Naive thymus-derived CD4-positive, alpha-beta T cell (primary cell): ENCODE measurements around the gene CENPM. TPM values are rescaled to one million over a fixed set of nuclear protein-coding genes. Genes with fewer than 3 reads are reported as not detected.

ENCODE experiments used
- ATAC-seq: fragments of 150-1000 bp; cut with Tn5 transposase; 2 replicates; pipeline ENCODE4 v1.10.0; 2021; ENCODE audit warnings: mild to moderate bottlenecking, moderate library complexity
- CTCF ChIA-PET: fragments of 350-600 bp; sonication (Branson Sonifier 250); formaldehyde crosslinking; loops from one replicate; lab custom pipeline; 2021; ENCODE audit warnings: antibody characterized with exemption; lab: Charles Lee
- POLR2A ChIA-PET: fragments of 350-600 bp; sonication (Branson Sonifier 250); formaldehyde crosslinking; loops from one replicate; lab custom pipeline; 2021; ENCODE audit warnings: antibody characterized with exemption, inconsistent platforms; lab: Charles Lee
- DNase-seq, 9 donors: peaks; one replicate each; pipeline versions ENCODE4 v3.0.0 to v3.0.0-alpha.2; 2020 to 2022; ENCODE audit warnings: mixed read lengths in 1 of 9
- H3K27ac ChIP-seq: one replicate; pipeline ENCODE4 v1.7.0; 2013; ENCODE audit warnings: mild to moderate bottlenecking, low read depth, low read length, moderate library complexity
- H3K27me3 ChIP-seq, 2 donors: one replicate each; pipeline ENCODE4 v1.7.0; 2013; ENCODE audit warnings: low read length in 2 of 2, mild to moderate bottlenecking in 2 of 2, moderate library complexity in 2 of 2; ENCODE audit not compliant: control insufficient read depth in 2 of 2, insufficient read depth in 2 of 2
- H3K36me3 ChIP-seq, 3 experiments: 1 replicate in 2 of 3; 2 replicates in 1 of 3; pipeline ENCODE4 v1.7.0; 2013; ENCODE audit warnings: low read length in 3 of 3, mild to moderate bottlenecking in 3 of 3, moderate library complexity in 1 of 3; ENCODE audit not compliant: insufficient read depth in 3 of 3, control insufficient read depth in 2 of 3
- H3K4me1 ChIP-seq, 2 donors: one replicate each; pipeline ENCODE4 v1.7.0; 2013; ENCODE audit warnings: low read length in 2 of 2, mild to moderate bottlenecking in 2 of 2, moderate library complexity in 1 of 2; ENCODE audit not compliant: control insufficient read depth in 2 of 2, insufficient read depth in 2 of 2
- H3K4me3 ChIP-seq: 2 replicates; pipeline ENCODE4 v1.7.0; 2013; ENCODE audit warnings: mild to moderate bottlenecking, low read length
- H3K9me3 ChIP-seq, 3 experiments: 1 replicate in 2 of 3; 2 replicates in 1 of 3; pipeline ENCODE4 v1.7.0; 2013; ENCODE audit warnings: low read length in 3 of 3; ENCODE audit not compliant: control insufficient read depth in 2 of 3
- H3K27ac Mint-ChIP-seq, 9 donors: one replicate each; pipeline ENCODE4 v1.8.0; 2020 to 2022; ENCODE audit warnings: mixed read lengths in 9 of 9, mild to moderate bottlenecking in 8 of 9, moderate library complexity in 5 of 9, inconsistent platforms in 2 of 9
- H3K27me3 Mint-ChIP-seq, 5 donors: one replicate each; pipeline ENCODE4 v1.8.0; 2021 to 2022; ENCODE audit warnings: mixed read lengths in 5 of 5, mild to moderate bottlenecking in 1 of 5
- H3K36me3 Mint-ChIP-seq, 5 donors: one replicate each; pipeline ENCODE4 v1.8.0; 2020 to 2022; ENCODE audit warnings: mixed read lengths in 5 of 5, mild to moderate bottlenecking in 3 of 5, inconsistent platforms in 1 of 5
- H3K4me1 Mint-ChIP-seq, 7 donors: one replicate each; pipeline ENCODE4 v1.8.0; 2020 to 2022; ENCODE audit warnings: mixed read lengths in 7 of 7, mild to moderate bottlenecking in 3 of 7, inconsistent platforms in 1 of 7
- H3K4me3 Mint-ChIP-seq, 10 donors: one replicate each; pipeline ENCODE4 v1.8.0; 2020 to 2022; ENCODE audit warnings: mild to moderate bottlenecking in 10 of 10, mixed read lengths in 10 of 10, moderate library complexity in 6 of 10, inconsistent platforms in 2 of 10
- H3K9me3 Mint-ChIP-seq, 11 donors: one replicate each; pipeline ENCODE4 v1.8.0; 2020 to 2022; ENCODE audit warnings: mixed read lengths in 11 of 11, mild to moderate bottlenecking in 4 of 11, inconsistent platforms in 1 of 11, moderate library complexity in 1 of 11
- intact Hi-C, 2 donors: fragments of 100-400 bp; cut with micrococcal nuclease; formaldehyde crosslinking; loops; one replicate each; pipeline ENCODE4 v1.15.1; 2023
- polyA plus RNA-seq, 2 donors: library from polyadenylated mRNA; unstranded; fragments of 300-500 nt; fragmentation: Illumina TruSeq; gene quantifications; one replicate each; pipeline ENCODE4 v1.2.3, GENCODE V29; 2021
- total RNA-seq, 6 experiments: library from RNA in 5 of 6; stranded (reverse) in 5 of 6; gene quantifications; 1 replicate in 5 of 6; 2 replicates in 1 of 6; pipeline ENCODE4 v1.2.3 and lab custom pipeline; 2021 to 2026

CENPM gene
- total and polyA plus RNA-seq, 7 experiments from 2014 or later: 2.3 to 51.1 (median 8.1) TPM

DNA sequence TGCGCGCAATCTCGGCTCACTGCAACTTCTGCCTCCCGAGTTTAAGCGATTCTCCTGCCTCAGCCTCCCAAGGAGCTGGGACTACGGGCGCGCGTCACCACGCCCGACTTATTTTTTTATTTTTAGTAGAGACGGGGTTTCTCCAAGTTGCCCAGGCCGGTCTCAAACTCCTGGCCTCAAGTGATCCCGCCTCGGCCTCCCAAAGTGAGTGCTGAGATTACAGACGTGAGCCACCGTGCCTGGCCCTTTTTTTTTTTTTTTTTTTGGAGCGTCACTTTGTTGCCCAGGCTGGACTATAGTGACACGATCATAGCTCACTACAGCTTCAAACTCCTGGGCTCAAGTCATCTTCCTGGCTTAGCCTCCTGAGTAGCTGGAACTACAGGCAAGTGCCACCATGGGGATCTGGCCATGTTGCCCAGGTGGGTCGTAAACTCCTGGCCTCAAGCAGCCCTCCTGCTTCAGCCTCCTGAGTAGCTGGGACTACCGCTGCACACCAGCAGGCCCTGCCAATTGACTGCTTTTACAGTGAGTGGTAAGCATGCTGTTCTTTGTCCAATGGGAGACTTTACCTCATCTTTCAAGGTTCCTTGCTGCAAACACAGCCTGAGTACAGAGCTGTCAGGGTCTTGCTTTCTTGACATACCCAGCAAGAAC, 600 bp upstream of the CENPM start:
- H3K27ac ChIP-seq: peak overlapping the region; percentile 37

DNA sequence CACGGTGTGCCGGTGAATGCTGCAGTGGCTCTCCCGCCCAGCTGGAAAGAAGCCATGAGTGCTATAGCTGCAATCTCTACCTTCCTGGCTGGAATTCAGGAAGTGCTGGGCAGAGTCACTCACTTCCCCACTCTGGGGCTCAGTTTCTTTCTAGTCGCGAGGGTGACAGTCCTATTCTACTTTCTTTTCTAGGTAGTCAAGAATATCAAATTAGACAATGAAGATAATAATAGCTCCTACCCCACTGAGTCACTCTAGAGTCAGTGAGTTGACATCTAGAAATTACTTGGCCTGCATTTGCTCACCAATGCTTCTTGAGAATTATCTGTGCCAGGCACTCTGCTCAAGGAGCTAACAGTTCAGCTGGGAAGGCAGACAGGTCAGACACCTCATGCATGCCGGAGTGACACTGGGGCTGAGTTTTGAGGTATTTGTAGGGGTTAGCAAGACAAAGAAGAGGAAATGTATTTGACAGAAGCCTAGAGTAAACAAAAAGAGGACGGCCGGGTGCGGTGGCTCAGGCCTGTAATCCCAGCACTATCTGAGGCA, 3.2 kb downstream of the CENPM start:
- Histone ChIP-seq H3K36me3 (no peaks in the 10 kb centered on the region), H3K4me1 (peaks cover 27 to 32% of the 10 kb centered on the region in 2 donors), H3K4me3 (no peak overlapping the region), H3K27ac (no peak overlapping the region), H3K9me3 (no peaks in the 10 kb centered on the region), H3K27me3 (no peaks in the 10 kb centered on the region)
- Mint-ChIP-seq H3K27me3 (peaks cover 0 to 2% (median 0%) of the 10 kb centered on the region in 5 donors), H3K36me3 (peaks cover 0 to 26% (median 0%) of the 10 kb centered on the region in 5 donors), H3K9me3 (peaks cover 0 to 9% (median 0%) of the 10 kb centered on the region in 11 donors), H3K4me3 (peak overlapping the region in 4 of 10 donors; percentile 26 to 71 (median 51)), H3K4me1 (peaks cover 27 to 71% (median 36%) of the 10 kb centered on the region in 7 donors), H3K27ac (peak overlapping the region in 3 of 9 donors; percentile 4 to 89 (median 76))
- ChIA-PET POLR2A (interaction anchor here (2.2 kb wide), 1 partner anchor 112 kb away, joined by 9 read pairs; the partner anchor contains the start of gene SREBF2), CTCF (interaction anchor here (0.6 to 2.6 kb wide), 5 partner anchors 110 to 673 kb away, joined by 3 to 14 read pairs (median 4); partner anchors contain the start of gene MEI1)
- intact Hi-C loops: loop anchor here in 1 of 2 donors (10.0 kb wide), 2 partner anchors 499 to 849 kb away; partner anchors contain the start of genes EP300 and TOB2
- no peak for DNase-seq
- no peak for ATAC-seq

More for the DNA sequence above, 600 bp upstream of the CENPM start:
- DNase-seq (no peak), ATAC-seq (no peak)
- Mint-ChIP-seq H3K36me3 (peaks cover 0 to 12% (median 0%) of the 10 kb centered on the region in 5 donors), H3K9me3 (no peaks in the 10 kb centered on the region), H3K4me1 (peaks cover 0 to 39% (median 10%) of the 10 kb centered on the region in 7 donors), H3K27me3 (no peaks in the 10 kb centered on the region), H3K27ac (peak overlapping the region in 5 of 9 donors; percentile 63 to 93 (median 74)), H3K4me3 (peak overlapping the region; percentile 83 to 93 (median 91))
- Histone ChIP-seq H3K4me1 (peaks cover 3 to 13% of the 10 kb centered on the region in 2 donors), H3K9me3 (no peaks in the 10 kb centered on the region), H3K27me3 (no peaks in the 10 kb centered on the region), H3K36me3 (no peaks in the 10 kb centered on the region), H3K4me3 (peak overlapping the region; percentile 82)
- intact Hi-C loops: loop anchor here (2.0 to 10.0 kb wide), 5 partner anchors 51 to 853 kb away; partner anchors contain the start of genes EP300 (in 1 of the 2), SMDT1 (in 1 of the 2), TOB2 (in 1 of the 2) and WBP2NL (in 1 of the 2)
- ChIA-PET POLR2A (interaction anchor here (0.6 to 2.1 kb wide), 10 partner anchors 21 to 729 kb away, joined by 3 to 14 read pairs (median 4); partner anchors contain the start of genes SNU13, SREBF2, TNFRSF13C and WBP2NL), CTCF (interaction anchor here (0.7 to 1.8 kb wide), 4 partner anchors 201 to 282 kb away, joined by 3 to 10 read pairs (median 4); no protein-coding TSS in a partner anchor)

DNA sequence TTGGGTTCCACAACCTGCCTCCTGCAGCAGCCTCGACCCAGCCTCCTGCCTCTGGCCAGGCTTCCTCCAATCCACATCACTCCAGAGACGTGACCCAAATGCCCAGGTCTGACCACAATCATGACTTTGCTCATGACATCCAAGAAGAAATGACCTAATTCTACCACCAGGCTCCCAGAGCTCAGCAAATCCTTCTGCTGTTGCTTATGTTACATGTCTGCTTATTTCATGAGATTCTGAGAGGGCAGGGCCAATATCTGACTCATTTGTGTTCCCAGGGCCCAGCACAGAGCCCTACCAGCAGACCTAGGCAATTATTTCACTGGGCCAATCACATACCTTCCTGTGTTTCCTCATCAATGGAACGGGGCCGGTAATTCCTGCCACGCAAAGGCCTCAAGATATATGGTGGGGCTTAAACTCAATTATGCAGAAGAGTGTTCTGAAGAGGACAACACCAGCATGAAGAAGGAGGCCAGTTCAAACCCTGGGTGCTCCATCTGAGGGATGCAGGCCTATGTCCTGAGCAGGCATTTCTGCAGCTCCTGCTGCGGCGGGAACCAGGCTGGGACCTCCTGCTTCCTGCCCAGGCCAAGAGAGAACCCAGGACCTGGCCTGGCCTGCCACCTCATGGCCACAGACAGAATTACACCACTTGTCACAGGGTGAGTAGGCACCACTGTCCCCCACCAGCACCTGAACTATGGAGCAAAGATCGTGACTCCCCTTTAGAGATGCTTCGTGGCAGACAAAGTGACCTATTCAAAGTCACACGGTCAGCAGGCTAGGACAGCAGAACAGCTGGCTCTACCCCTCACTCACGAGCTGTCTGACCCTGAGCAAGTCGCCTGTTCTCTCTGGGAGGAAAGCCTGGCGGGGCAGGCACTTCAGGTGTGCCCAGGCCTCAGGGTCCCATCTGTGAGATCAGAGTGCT, 5.9 kb downstream of the CENPM start:
- Mint-ChIP-seq H3K4me3 (peak overlapping the region; percentile 57 to 91 (median 82)), H3K9me3 (peaks cover 0 to 9% (median 0%) of the 10 kb centered on the region in 11 donors), H3K27me3 (peaks cover 0 to 2% (median 0%) of the 10 kb centered on the region in 5 donors), H3K36me3 (peaks cover 0 to 26% (median 0%) of the 10 kb centered on the region in 5 donors), H3K27ac (peak overlapping the region; percentile 96 to 100 (median 100)), H3K4me1 (peaks cover 25 to 55% (median 31%) of the 10 kb centered on the region in 7 donors)
- peak; percentile 74 for ATAC-seq
- no peaks in the 10 kb centered on the region for H3K27me3 ChIP-seq
- H3K4me3 ChIP-seq: peak overlapping the region; percentile 16
- H3K9me3 ChIP-seq: no peaks in the 10 kb centered on the region
- H3K36me3 ChIP-seq: no peaks in the 10 kb centered on the region
- intact Hi-C loops: loop anchor here (1.0 to 10.0 kb wide), 17 partner anchors 14 to 846 kb away; partner anchors contain the start of genes SNU13 (in 2 of the 2), SREBF2 (in 2 of the 2), TNFRSF13C (in 2 of the 2) and CCDC134 (in 1 of the 2)
- peaks cover 20 to 31% of the 10 kb centered on the region in 2 donors for H3K4me1 ChIP-seq
- peak overlapping the region; percentile 92 for H3K27ac ChIP-seq
- ChIA-PET POLR2A (interaction anchor here (0.6 to 3.8 kb wide), 26 partner anchors 13 to 496 kb away, joined by 3 to 61 read pairs (median 5); partner anchors contain the start of genes CCDC134, MEI1, SHISA8 and SMDT1), CTCF (interaction anchor here (0.5 to 3.6 kb wide), 34 partner anchors 15 to 323 kb away, joined by 3 to 52 read pairs (median 4); partner anchors contain the start of genes CCDC134, MEI1, SNU13 and SREBF2)
- DNase-seq: peak; percentile 72 to 89 (median 85)

DNA sequence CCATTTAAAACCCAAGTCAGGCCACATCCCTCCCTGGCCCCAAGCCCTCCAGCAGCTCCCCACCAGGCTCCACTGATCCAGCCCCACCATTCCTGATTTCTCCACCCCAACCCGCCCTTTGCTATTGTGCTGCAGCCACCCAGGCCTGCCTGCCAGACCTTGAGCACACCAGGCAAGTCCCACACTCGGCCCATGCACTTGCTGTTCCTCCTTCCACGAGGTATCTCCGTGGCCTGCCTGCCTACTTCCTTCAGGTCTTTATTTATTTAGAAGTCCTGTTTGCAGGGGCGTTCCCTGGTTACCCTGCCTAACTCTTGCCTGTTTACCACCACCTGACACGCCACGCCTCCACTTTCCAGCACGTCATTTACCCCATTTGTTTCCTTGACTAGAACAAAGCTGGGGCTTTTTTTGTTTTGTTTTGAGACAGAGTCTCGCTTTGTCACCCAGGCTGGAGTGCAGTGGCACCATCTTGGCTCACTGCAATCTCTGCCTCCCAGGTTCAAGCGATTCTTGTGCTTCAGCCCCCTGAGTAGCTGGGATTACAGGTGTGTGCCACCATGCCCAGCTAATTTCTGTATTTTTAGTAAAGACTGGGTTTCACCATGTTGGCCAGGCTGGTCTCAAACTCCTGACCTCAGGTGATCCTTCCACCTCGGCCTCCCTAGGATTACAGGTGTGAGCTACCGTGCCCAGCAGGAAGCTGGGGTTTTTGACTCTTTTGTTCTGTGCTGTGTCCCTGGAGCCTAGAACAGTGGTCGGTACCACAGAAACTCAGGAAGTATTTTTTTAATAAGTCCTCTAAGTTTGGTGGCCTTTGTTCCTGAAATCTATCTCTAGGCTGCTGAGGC, 6.7 kb downstream of the CENPM start:
- peak overlapping the region; percentile 92 for H3K27ac ChIP-seq

DNA sequence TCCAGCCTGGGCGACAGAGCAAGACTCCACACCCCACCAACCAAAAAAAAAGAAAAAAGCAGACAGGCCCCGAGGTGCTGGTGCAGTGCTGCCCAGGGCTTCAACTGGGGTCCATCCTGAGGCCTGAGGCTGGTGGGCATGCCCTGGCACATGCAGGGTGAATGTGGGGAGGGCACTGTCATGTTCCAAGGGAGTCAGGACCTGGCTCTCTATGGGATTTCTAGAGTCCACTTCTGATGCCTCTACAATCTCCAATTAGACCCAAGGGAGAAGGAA, 10.1 kb downstream of the CENPM start:
- Histone ChIP-seq H3K36me3 (no peaks in the 10 kb centered on the region), H3K27me3 (no peaks in the 10 kb centered on the region), H3K9me3 (no peaks in the 10 kb centered on the region), H3K4me3 (no peak overlapping the region), H3K4me1 (peaks cover 20 to 28% of the 10 kb centered on the region in 2 donors), H3K27ac (no peak overlapping the region)
- POLR2A ChIA-PET: interaction anchor here (1.1 to 1.6 kb wide), 2 partner anchors 8 to 17 kb away, joined by 3 to 4 read pairs; no protein-coding TSS in a partner anchor
- ATAC-seq (no peak), DNase-seq (no peak)
- peaks cover 0 to 13% (median 0%) of the 10 kb centered on the region in 5 donors for H3K36me3 Mint-ChIP-seq
- intact Hi-C loops: no loop called here
- no peak overlapping the region for H3K4me3 Mint-ChIP-seq
- H3K4me1 Mint-ChIP-seq: peaks cover 20 to 34% (median 31%) of the 10 kb centered on the region in 7 donors
- H3K27me3 Mint-ChIP-seq: peaks cover 0 to 2% (median 0%) of the 10 kb centered on the region in 5 donors
- CTCF ChIA-PET: interaction anchor here (1.3 kb wide), 1 partner anchor 11 kb away, joined by 4 read pairs; no protein-coding TSS in a partner anchor
- peak overlapping the region in 3 of 9 donors; percentile 20 to 76 (median 33) for H3K27ac Mint-ChIP-seq
- H3K9me3 Mint-ChIP-seq: peaks cover 0 to 9% (median 0%) of the 10 kb centered on the region in 11 donors

More for the DNA sequence above, 6.7 kb downstream of the CENPM start:
- peaks cover 20 to 28% of the 10 kb centered on the region in 2 donors for H3K4me1 ChIP-seq
- H3K4me3 ChIP-seq: peak overlapping the region; percentile 49
- CTCF ChIA-PET: interaction anchor here (0.7 to 3.6 kb wide), 29 partner anchors 14 to 276 kb away, joined by 3 to 52 read pairs (median 4); partner anchors contain the start of genes MEI1, SNU13, SREBF2 and TNFRSF13C
- no peaks in the 10 kb centered on the region for H3K9me3 ChIP-seq
- POLR2A ChIA-PET: interaction anchor here (0.6 to 3.8 kb wide), 31 partner anchors 9 to 503 kb away, joined by 3 to 61 read pairs (median 4); partner anchors contain the start of genes CCDC134, MEI1, SHISA8 and SMDT1
- Mint-ChIP-seq H3K27ac (peak overlapping the region; percentile 96 to 100 (median 100)), H3K27me3 (peaks cover 0 to 2% (median 0%) of the 10 kb centered on the region in 5 donors), H3K4me1 (peaks cover 20 to 49% (median 31%) of the 10 kb centered on the region in 7 donors), H3K36me3 (peaks cover 0 to 23% (median 0%) of the 10 kb centered on the region in 5 donors), H3K9me3 (peaks cover 0 to 9% (median 0%) of the 10 kb centered on the region in 11 donors), H3K4me3 (peak overlapping the region; percentile 75 to 91 (median 86))
- DNase-seq (peak; percentile 63 to 99 (median 95)), ATAC-seq (peak; percentile 88)
- intact Hi-C loops: loop anchor here (1.0 to 10.0 kb wide), 11 partner anchors 13 to 845 kb away; partner anchors contain the start of genes SNU13 (in 2 of the 2), SREBF2 (in 2 of the 2), CCDC134 (in 1 of the 2) and EP300 (in 1 of the 2)
- no peaks in the 10 kb centered on the region for H3K27me3 ChIP-seq
- no peaks in the 10 kb centered on the region for H3K36me3 ChIP-seq
